ENCODE data around the gene SLC5A3.

DNA sequence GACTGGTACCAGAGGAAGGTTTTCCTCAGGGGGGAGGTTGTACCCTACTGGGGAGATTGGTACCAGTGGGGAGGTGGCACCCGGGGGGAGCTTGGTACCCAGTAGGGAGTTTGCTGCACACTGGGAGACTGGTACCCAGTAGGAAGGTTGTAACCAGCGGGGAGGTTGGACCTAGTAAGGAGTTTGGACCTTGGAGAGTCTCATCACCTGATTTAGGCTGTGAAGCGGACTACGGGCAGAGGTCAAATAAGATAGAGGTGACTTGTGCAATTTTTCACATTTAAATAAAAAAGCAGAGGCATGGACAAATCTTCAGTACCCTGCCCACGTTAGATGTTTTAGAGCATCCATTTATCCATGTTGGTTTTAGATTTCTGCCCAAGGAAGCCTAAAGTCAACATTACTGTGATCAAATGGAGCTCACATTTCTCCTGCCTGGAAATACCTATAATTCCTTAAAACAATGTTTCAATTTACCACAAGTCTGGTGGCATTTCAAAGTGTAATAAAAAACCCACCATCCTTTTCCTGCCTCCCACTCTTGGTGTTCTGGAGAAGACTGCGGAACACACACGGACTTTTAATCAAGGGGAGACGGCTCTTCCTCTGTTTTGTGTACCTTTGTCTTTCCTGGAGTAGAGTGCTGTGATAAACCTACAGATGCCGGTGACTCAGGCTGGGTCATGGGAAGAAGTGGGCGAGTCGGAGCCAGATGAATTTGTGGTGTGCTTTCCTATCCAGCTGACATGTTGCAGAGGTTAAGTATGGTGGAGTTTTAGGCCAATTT, 36.2 kb upstream of the SLC5A3 start:
- TF ChIP-seq, protein P1, sequence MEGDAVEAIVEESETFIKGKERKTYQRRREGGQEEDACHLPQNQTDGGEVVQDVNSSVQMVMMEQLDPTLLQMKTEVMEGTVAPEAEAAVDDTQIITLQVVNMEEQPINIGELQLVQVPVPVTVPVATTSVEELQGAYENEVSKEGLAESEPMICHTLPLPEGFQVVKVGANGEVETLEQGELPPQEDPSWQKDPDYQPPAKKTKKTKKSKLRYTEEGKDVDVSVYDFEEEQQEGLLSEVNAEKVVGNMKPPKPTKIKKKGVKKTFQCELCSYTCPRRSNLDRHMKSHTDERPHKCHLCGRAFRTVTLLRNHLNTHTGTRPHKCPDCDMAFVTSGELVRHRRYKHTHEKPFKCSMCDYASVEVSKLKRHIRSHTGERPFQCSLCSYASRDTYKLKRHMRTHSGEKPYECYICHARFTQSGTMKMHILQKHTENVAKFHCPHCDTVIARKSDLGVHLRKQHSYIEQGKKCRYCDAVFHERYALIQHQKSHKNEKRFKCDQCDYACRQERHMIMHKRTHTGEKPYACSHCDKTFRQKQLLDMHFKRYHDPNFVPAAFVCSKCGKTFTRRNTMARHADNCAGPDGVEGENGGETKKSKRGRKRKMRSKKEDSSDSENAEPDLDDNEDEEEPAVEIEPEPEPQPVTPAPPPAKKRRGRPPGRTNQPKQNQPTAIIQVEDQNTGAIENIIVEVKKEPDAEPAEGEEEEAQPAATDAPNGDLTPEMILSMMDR (IDR thresholded peaks at IDR 0.05; ENCODE audit: low read depth, low read length), result no peak
- no peak for TF ChIP-seq POLR2A (IDR thresholded peaks at IDR 0.05; ENCODE audit: extremely low read depth, insufficient read length)
